ENCODE measurements around the gene DZIP1L.

DZIP1L gene

GRCh38 chr3:138033202-138033691 is 82.2 kb downstream of the DZIP1L start:
- DNase-seq (ENCODE audit: low read depth): no peak

GRCh38 chr3:138032567-138032966 is 82.8 kb downstream of the DZIP1L start:
- no peak for DNase-seq (ENCODE audit: low read depth)

- DNase-seq (ENCODE audit: low read depth): no peak
Observed at GRCh38 chr3:138031536-138031935, 83.9 kb downstream of the DZIP1L start.

- DNase-seq (ENCODE audit: low read depth): no peak
Observed at GRCh38 chr3:138030734-138031280, 84.6 kb downstream of the DZIP1L start.

- no peak for DNase-seq (ENCODE audit: low read depth)
Observed at GRCh38 chr3:138027821-138028220, 87.6 kb downstream of the DZIP1L start.

- DNase-seq (ENCODE audit: low read depth): no peak
Observed at GRCh38 chr3:138025553-138025952, 89.9 kb downstream of the DZIP1L start.

- no peak for DNase-seq (ENCODE audit: low read depth)
Observed at GRCh38 chr3:138023754-138024153, 91.7 kb downstream of the DZIP1L start.

- no peak for DNase-seq (ENCODE audit: low read depth)
Observed at GRCh38 chr3:138019281-138020069, 95.9 kb downstream of the DZIP1L start.

- no peak for DNase-seq (ENCODE audit: low read depth)
Observed at GRCh38 chr3:138016065-138016464, 99.3 kb downstream of the DZIP1L start.

- no peak for DNase-seq (ENCODE audit: low read depth)
Observed at GRCh38 chr3:138012526-138012925, 102.9 kb downstream of the DZIP1L start.

Measured in fibroblast of gingiva (primary cell).